Measurements from ENCODE around the gene GDF7. TPM values are rescaled to one million over a fixed set of nuclear protein-coding genes. Genes with fewer than 3 reads are reported as not detected.

Gene GDF7
- total RNA-seq, 1 experiment from 2014 or later, result 0.04 TPM

DNA sequence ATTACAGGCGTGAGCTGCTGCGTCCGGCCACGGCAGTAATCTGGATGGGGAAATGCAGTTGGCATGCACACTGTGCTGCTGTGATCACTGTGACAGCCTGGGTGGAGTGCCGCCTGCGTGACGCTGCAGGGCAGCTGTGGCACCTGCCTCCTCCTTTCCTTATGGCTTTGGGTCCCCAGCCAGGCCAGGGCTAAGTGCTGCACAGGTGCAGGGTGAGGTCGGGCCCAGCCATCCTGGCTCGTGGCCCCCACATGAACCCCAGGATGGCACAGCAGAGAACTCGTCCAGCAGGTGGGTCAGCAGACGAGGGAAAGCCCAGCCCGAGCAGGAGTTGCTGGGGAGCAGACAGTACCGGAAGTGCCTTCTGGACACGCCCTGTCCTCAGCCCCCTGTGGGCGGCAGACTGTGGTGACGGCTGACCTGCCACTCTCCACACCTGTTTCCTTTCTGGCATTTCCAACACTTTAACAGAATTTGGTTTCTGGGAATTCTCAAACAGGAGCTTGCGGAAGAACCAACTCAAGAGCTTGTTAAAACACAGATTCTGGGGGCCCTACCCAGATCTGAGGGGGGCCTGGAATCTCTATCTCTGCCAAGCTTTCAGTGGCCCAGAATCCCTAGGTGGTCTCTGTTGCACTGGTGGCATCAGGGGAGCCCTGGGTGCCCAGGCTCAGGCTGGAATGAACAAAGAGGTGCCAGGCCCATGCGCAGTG lies 33.0 kb upstream of the GDF7 start:
- Histone ChIP-seq H3K27ac (ENCODE audit: insufficient read length, low read depth, low read length) (no peak overlapping the region), H4K8ac (replicated peaks; ENCODE audit: insufficient read length, low read depth, low read length) (no peak overlapping the region), H4K5ac (ENCODE audit: insufficient read length, low read depth, low read length) (no peak overlapping the region), H2BK120ac (ENCODE audit: low read depth, low read length, poor library complexity, severe bottlenecking) (no peak overlapping the region), H3K9ac (ENCODE audit: extremely low read depth, insufficient read length, low read length) (no peak overlapping the region), H3K79me2 (ENCODE audit: insufficient read depth, low read length) (no peaks in the 10 kb centered on the region), H3K4ac (ENCODE audit: low read depth, low read length) (no peak overlapping the region), H3T11ph (ENCODE audit: low read length) (no peak overlapping the region), H3K4me1 (ENCODE audit: insufficient read depth, low read length) (no peaks in the 10 kb centered on the region; the same call in 1 of the 2 replicates), H3K23me2 (ENCODE audit: insufficient read length, low read depth, low read length, poor library complexity, severe bottlenecking) (no peaks in the 10 kb centered on the region), H3K18ac (ENCODE audit: insufficient read length, low read depth, low read length) (no peak overlapping the region), H2AK5ac (ENCODE audit: insufficient read length, low read length) (no peak overlapping the region), H3K4me2 (ENCODE audit: insufficient read depth, insufficient read length, low read length) (no peak overlapping the region), H4K91ac (ENCODE audit: insufficient read length, low read depth, low read length) (no peak overlapping the region), H3K14ac (ENCODE audit: insufficient read depth, low read length) (no peak overlapping the region), H3K27me3 (ENCODE audit: insufficient read depth, low read length) (no peaks in the 10 kb centered on the region), H4K20me1 (ENCODE audit: control insufficient read depth, insufficient read depth, insufficient read length) (no peaks in the 10 kb centered on the region), H2BK20ac (ENCODE audit: low read depth, low read length, poor library complexity, severe bottlenecking) (no peak overlapping the region), H2BK5ac (ENCODE audit: insufficient read length, low read length) (no peak overlapping the region), H3K56ac (ENCODE audit: insufficient read length, low read depth, low read length) (no peak overlapping the region), H2BK12ac (ENCODE audit: insufficient read length, low read depth, low read length) (no peak overlapping the region), H2AFZ (ENCODE audit: low read length) (no peak overlapping the region), H2BK15ac (ENCODE audit: low read depth, low read length) (no peak overlapping the region), H3K23ac (ENCODE audit: insufficient read length, low read depth, low read length) (no peak overlapping the region), H3K79me1 (ENCODE audit: insufficient read depth, low read depth, low read length, poor library complexity, severe bottlenecking) (no peaks in the 10 kb centered on the region), H3K9me3 (ENCODE audit: control insufficient read depth, low read depth, low read length) (no peaks in the 10 kb centered on the region)
- Mint-ChIP-seq H3K27ac (no peak overlapping the region), H3K4me3 (no peak overlapping the region), H3K27me3 (ENCODE audit: low read depth) (no peaks in the 10 kb centered on the region), H3K9me3 (no peaks in the 10 kb centered on the region), H3K4me1 (peaks cover 27 to 31% of the 10 kb centered on the region in 2 experiments), H3K36me3 (ENCODE audit: insufficient read depth in 1 of 3, low read depth in 3 of 3) (peaks cover 0 to 4% (median 0%) of the 10 kb centered on the region in 3 experiments; a peak in 3 of 7 replicates)
- TF ChIP-seq, protein P1, sequence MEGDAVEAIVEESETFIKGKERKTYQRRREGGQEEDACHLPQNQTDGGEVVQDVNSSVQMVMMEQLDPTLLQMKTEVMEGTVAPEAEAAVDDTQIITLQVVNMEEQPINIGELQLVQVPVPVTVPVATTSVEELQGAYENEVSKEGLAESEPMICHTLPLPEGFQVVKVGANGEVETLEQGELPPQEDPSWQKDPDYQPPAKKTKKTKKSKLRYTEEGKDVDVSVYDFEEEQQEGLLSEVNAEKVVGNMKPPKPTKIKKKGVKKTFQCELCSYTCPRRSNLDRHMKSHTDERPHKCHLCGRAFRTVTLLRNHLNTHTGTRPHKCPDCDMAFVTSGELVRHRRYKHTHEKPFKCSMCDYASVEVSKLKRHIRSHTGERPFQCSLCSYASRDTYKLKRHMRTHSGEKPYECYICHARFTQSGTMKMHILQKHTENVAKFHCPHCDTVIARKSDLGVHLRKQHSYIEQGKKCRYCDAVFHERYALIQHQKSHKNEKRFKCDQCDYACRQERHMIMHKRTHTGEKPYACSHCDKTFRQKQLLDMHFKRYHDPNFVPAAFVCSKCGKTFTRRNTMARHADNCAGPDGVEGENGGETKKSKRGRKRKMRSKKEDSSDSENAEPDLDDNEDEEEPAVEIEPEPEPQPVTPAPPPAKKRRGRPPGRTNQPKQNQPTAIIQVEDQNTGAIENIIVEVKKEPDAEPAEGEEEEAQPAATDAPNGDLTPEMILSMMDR (conservative IDR thresholded peaks at IDR 0.05), result no peak
- no CpG with 5 or more reads among the region's 18 CpGs for WGBS (ENCODE audit: extremely low coverage, insufficient read length, low lambda C conversion rate)
- DNase-seq, result no peak

Data from H9 (cell line).